BJ (cell line): ENCODE measurements around the gene INSM2. TPM values are rescaled to one million over a fixed set of nuclear protein-coding genes. Genes with fewer than 3 reads are reported as not detected.
A peak's percentile ranks its signal among the peaks of the same experiment; 100 is the strongest.

ENCODE experiments used
- CTCF ChIA-PET: fragments of 350-600 bp; formaldehyde crosslinking; extraction: SDS; loops from one replicate; lab custom pipeline; 2021; ENCODE audit warnings: antibody characterized with exemption, inconsistent platforms; lab: Yijun Ruan, JAX
- POLR2A ChIA-PET: fragments of 300-600 bp; sonication (Branson Sonifier 250); formaldehyde crosslinking; extraction: SDS; loops from one replicate; lab custom pipeline; 2021; ENCODE audit warnings: antibody characterized with exemption; lab: Charles Lee
- DNase-seq: peaks from one replicate; pipeline ENCODE4 v3.0.0-alpha.2; 2011; ENCODE audit warnings: low read depth
- H3K27me3 ChIP-seq: 2 replicates; pipeline ENCODE4 v1.6.0; 2011; ENCODE audit warnings: low read length; ENCODE audit not compliant: control insufficient read depth, insufficient read depth
- H3K36me3 ChIP-seq: 2 replicates; pipeline ENCODE4 v1.5.1; 2011; ENCODE audit warnings: low read length; ENCODE audit not compliant: control insufficient read depth, insufficient read depth
- H3K4me3 ChIP-seq: 2 replicates; pipeline ENCODE4 v1.5.1; 2011; ENCODE audit warnings: low read depth, mild to moderate bottlenecking, control low read depth, low read length
- polyA plus RNA-seq: library from polyadenylated mRNA; depleted of rRNA; stranded (reverse); fragments of >200 nt; gene quantifications from 2 replicates; pipeline ENCODE4 v1.2.3, GENCODE V29; 2011
- TF ChIP-seq, protein P1 (sequence below): IDR thresholded peaks from 2 replicates; pipeline ENCODE4 v1.5.1; 2011; ENCODE audit warnings: low read depth, mild to moderate bottlenecking, control low read depth, inconsistent platforms, low read length, moderate library complexity; ENCODE audit not compliant: insufficient read depth

Gene INSM2
- polyA plus RNA-seq, 1 experiment = not detected

DNA sequence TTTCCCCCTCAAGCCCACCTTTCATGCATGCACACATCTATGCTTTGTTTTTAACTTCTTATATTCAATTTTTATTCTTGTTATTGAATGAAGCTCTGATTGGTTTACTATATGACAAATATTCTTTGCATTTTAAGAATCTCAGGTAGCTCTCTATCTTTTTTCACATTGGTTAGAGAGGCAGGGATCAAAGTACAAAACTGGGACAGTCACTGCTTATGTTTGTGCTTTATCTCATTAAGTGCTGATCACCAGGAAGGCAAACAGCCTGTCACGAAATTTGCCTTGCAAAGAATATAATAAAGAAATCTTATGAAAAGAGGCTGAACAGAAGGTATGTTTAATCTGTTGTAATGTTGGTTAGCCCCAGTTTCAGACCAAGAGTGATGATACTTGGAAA is 29.7 kb upstream of the INSM2 start:
- POLR2A ChIA-PET = no interaction called here
- CTCF ChIA-PET = no interaction called here
- TF ChIP-seq, protein P1, sequence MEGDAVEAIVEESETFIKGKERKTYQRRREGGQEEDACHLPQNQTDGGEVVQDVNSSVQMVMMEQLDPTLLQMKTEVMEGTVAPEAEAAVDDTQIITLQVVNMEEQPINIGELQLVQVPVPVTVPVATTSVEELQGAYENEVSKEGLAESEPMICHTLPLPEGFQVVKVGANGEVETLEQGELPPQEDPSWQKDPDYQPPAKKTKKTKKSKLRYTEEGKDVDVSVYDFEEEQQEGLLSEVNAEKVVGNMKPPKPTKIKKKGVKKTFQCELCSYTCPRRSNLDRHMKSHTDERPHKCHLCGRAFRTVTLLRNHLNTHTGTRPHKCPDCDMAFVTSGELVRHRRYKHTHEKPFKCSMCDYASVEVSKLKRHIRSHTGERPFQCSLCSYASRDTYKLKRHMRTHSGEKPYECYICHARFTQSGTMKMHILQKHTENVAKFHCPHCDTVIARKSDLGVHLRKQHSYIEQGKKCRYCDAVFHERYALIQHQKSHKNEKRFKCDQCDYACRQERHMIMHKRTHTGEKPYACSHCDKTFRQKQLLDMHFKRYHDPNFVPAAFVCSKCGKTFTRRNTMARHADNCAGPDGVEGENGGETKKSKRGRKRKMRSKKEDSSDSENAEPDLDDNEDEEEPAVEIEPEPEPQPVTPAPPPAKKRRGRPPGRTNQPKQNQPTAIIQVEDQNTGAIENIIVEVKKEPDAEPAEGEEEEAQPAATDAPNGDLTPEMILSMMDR = no peak

DNA sequence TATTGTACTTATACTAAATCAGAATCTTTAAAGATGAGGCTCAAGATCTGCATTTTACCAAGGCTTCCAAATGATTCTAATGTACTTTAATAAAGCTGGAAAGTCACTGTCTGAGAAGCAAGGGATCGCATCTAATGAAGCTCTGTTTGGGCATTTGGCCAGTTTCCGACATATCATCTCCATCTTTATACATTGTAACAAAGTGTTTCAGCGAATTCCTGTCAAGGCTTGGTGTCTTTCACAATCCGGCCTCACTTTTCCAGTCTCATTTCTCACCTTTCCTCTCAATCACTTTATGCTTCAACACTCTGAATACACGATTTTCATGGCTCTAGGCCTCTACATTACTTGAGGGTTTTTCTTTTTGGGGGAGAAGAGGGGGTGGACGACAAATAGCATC is 27.5 kb upstream of the INSM2 start:
- DNase-seq = no peak
- CTCF ChIA-PET = no interaction called here
- Histone ChIP-seq H3K27me3 (no peaks in the 10 kb centered on the region), H3K4me3 (no peak overlapping the region), H3K36me3 (no peaks in the 10 kb centered on the region)
- TF ChIP-seq, protein P1 = no peak
- POLR2A ChIA-PET = no interaction called here

More for the DNA sequence above, 29.7 kb upstream of the INSM2 start:
- H3K27me3 ChIP-seq = no peaks in the 10 kb centered on the region
- no peak for DNase-seq
- no peaks in the 10 kb centered on the region for H3K36me3 ChIP-seq
- no peak overlapping the region for H3K4me3 ChIP-seq

DNA sequence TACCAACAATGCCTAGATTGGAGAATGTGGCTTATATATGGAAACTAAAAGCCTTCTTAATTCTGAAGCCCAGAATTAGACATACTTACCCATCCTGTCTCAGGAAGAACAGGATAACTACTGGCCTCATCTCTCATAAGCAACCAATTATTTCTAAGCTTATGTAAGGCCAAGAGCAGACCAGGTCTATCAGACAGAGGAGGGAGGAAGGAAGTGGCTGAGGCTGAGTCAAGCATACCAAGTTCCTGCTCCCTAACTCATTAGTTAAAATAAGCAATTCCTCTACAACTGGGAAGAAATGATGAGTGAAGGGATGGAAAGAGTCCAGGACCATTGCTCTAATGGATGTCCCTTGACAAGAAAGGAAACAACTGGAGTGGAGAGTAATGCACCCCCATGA is 27.0 kb upstream of the INSM2 start:
- TF ChIP-seq, protein P1 = no peak
- Histone ChIP-seq H3K4me3 (no peak overlapping the region), H3K27me3 (no peaks in the 10 kb centered on the region), H3K36me3 (no peaks in the 10 kb centered on the region)
- CTCF ChIA-PET = no interaction called here
- peak; percentile 9 for DNase-seq
- POLR2A ChIA-PET = no interaction called here

DNA sequence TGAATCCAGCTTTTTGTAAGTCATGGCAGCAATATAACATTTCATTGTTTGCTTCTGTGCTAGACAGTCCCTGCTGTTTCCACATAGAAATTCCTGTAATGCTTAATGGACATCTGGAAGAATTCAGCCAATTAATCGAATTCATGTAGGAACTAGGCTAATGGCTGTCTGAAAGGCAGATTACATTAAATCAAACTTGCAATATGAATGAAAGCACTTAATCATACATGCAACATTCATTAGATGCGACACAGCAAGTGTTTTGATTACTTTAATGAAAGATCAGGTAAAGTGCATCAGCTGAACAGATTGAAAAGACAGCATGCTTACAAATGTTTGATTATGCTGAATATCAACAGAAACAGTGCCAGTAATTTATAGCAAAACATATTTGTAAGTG is 24.1 kb upstream of the INSM2 start:
- Histone ChIP-seq H3K27me3 (no peaks in the 10 kb centered on the region), H3K4me3 (no peak overlapping the region), H3K36me3 (no peaks in the 10 kb centered on the region)
- DNase-seq = no peak
- ChIA-PET CTCF (no interaction called here), POLR2A (no interaction called here)
- TF ChIP-seq, protein P1 = no peak

DNA sequence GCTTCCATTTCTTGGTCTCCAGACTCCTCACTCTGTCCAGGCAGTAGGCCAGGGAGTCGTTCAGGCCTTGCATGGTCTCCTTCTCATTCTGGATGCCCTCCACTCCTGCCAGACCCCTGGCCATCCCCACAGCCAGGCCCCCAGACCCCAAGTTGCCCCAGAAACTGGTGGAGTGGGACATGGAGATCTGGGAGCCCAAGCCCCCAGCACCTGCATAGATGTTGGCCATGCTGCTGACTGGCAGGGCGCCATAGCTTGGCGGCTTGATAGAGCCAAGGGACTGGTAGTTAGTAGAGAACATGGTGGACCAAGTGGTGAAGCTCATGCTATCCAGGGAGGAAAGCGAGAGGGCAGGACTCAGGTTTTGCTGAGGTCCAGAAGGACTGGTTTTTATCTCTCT is 21.2 kb upstream of the INSM2 start:
- DNase-seq = no peak
- CTCF ChIA-PET = no interaction called here
- no peaks in the 10 kb centered on the region for H3K27me3 ChIP-seq
- H3K36me3 ChIP-seq = no peaks in the 10 kb centered on the region
- TF ChIP-seq, protein P1 = no peak
- POLR2A ChIA-PET = no interaction called here
- H3K4me3 ChIP-seq = no peak overlapping the region
